ENCODE measurements around the gene PJVK.
"Not testable (repeated sequence)": the region's sequence is repeated elsewhere in the genome, so short reads cannot be mapped to it uniquely, and the experiment has no call there.

PJVK gene

DNA sequence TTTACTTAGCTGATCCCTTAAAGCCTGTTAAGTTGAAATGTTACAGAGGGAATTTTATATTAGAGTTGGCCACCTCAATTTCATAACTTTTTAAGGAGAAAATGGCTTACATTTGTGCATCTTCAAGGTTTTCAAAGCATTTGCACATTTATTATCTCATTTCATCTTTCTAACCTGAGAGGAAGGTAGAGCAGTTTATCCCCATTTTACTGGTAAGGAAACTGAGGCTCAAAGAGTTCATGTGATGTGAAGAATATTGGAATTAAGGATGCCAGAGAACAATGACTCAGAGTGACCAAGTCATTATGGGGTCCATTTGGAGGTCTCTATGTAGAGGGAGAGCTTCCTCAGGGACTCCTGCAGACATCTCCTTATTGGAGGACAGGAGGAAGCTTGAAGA is 35.2 kb upstream of the PJVK start:
- Histone ChIP-seq H3K9me3 (ENCODE audit: control insufficient read depth, insufficient read depth, low read depth, low read length) (no peaks in the 10 kb centered on the region), H3K9ac (ENCODE audit: low read length) (no peak overlapping the region), H3K36me3 (ENCODE audit: control insufficient read depth, insufficient read depth, low read length) (no peaks in the 10 kb centered on the region), H3K27ac (ENCODE audit: low read depth, low read length) (no peak overlapping the region), H3K4me1 (ENCODE audit: control insufficient read depth, insufficient read depth, low read length) (peaks cover 4% of the 10 kb centered on the region; the same call in 1 of the 2 replicates), H3K4me3 (ENCODE audit: low read depth, low read length) (no peak overlapping the region), H3K27me3 (ENCODE audit: control insufficient read depth, insufficient read depth, low read length) (no peaks in the 10 kb centered on the region)

DNA sequence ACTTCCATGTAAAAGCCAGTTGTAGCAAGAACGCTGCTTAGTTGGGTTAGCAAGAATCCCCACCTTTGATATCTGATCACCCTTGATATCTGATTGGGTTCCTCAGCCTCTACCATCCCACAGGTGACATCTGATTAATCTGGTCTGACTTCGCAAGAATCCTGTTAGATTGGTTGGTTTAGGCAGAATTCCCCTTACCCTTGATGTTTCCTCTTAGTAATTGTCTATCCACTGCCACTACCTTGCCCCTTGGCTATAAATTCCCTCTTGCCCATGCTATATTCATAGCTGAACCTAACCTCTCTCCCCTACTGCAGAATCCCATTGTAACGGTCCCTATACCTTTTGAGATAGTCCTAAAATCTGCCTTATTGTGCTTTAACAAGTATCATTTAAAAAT is 33.3 kb upstream of the PJVK start:
- H3K9ac ChIP-seq (ENCODE audit: low read length) = no peak overlapping the region
- H3K9me3 ChIP-seq (ENCODE audit: control insufficient read depth, insufficient read depth, low read depth, low read length) = no peaks in the 10 kb centered on the region
- H3K36me3 ChIP-seq (ENCODE audit: control insufficient read depth, insufficient read depth, low read length) = no peaks in the 10 kb centered on the region
- no peak overlapping the region for H3K4me3 ChIP-seq (ENCODE audit: low read depth, low read length)
- no peak overlapping the region for H3K27ac ChIP-seq (ENCODE audit: low read depth, low read length)
- H3K27me3 ChIP-seq (ENCODE audit: control insufficient read depth, insufficient read depth, low read length) = no peaks in the 10 kb centered on the region
- peaks cover 4% of the 10 kb centered on the region; the same call in 1 of the 2 replicates for H3K4me1 ChIP-seq (ENCODE audit: control insufficient read depth, insufficient read depth, low read length)

DNA sequence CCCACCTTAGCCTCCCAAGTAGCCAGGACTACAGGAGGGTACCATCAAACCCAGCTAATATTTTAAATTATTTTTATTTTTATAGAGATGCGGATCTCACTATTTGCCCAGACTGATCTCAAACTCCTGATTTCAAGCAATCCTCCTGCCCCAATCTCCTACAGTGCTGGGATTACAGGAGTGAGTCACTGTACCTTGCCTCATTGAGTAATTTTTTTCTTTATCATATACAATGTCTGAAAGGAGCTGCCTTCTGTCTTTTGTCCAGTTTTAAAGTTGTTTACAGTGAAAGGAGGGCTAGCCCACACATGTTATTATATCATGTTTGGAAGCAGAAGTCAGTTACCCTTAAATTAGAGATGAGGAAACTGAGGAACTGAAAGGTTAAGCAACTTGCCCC is 32.8 kb upstream of the PJVK start:
- no peak overlapping the region for H3K27ac ChIP-seq (ENCODE audit: low read depth, low read length)
- peaks cover 4% of the 10 kb centered on the region; the same call in 1 of the 2 replicates for H3K4me1 ChIP-seq (ENCODE audit: control insufficient read depth, insufficient read depth, low read length)
- no peak overlapping the region for H3K4me3 ChIP-seq (ENCODE audit: low read depth, low read length)
- H3K9me3 ChIP-seq (ENCODE audit: control insufficient read depth, insufficient read depth, low read depth, low read length) = no peaks in the 10 kb centered on the region
- no peaks in the 10 kb centered on the region for H3K27me3 ChIP-seq (ENCODE audit: control insufficient read depth, insufficient read depth, low read length)
- H3K9ac ChIP-seq (ENCODE audit: low read length) = no peak overlapping the region
- H3K36me3 ChIP-seq (ENCODE audit: control insufficient read depth, insufficient read depth, low read length) = no peaks in the 10 kb centered on the region

DNA sequence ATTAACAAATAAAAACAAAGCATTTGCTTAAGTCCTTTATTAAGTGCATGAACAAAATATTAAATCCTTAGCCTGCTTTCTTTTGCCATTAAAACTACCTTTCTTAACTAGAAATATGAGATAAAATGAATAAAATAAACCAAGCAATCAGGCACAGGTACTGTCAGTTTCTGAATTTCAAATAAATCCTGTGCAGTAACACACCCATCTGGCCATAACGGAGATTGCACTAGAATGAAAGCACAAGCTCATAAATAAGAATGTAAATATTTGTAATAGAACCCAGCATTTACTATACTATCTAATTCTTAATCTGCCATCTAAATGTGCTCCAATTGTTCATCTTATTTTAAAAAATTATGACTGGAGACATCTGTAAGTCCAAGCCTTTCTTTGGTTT is 32.1 kb upstream of the PJVK start:
- H3K4me3 ChIP-seq (ENCODE audit: low read depth, low read length) = no peak overlapping the region
- no peak overlapping the region for H3K9ac ChIP-seq (ENCODE audit: low read length)

DNA sequence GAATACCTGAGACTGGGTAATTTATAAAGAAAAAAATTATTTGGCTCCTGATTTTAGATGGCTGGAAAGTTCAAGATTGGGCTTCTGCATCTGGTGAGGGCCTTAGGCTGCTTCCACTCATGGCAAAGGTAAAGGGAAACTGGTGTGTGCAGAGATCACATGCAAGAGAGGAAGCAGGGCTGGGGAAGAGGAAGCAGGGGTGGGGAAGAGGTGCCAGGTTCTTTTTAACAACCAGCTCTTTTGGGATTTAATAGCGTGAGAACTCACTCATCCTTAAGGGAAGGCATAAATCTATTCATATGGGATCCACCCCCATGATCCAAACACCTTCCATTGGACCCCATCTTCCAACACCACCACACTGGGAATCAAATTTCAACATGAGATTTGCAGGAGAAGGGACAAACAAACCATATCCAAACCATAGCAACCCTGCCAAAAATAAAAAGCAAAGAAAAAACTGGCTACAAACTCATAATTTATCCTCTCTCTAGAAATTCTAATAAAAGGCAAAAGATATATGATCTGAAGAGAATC is 30.6 kb upstream of the PJVK start:
- no peaks in the 10 kb centered on the region for H3K27me3 ChIP-seq (ENCODE audit: control insufficient read depth, insufficient read depth, low read length)
- H3K4me1 ChIP-seq (ENCODE audit: control insufficient read depth, insufficient read depth, low read length) = no peaks in the 10 kb centered on the region
- H3K36me3 ChIP-seq (ENCODE audit: control insufficient read depth, insufficient read depth, low read length) = no peaks in the 10 kb centered on the region
- no peak overlapping the region for H3K9ac ChIP-seq (ENCODE audit: low read length)
- no peak overlapping the region for H3K27ac ChIP-seq (ENCODE audit: low read depth, low read length)
- no peak overlapping the region for H3K4me3 ChIP-seq (ENCODE audit: low read depth, low read length)
- H3K9me3 ChIP-seq (ENCODE audit: control insufficient read depth, insufficient read depth, low read depth, low read length) = no peaks in the 10 kb centered on the region

More for the DNA sequence above, 32.1 kb upstream of the PJVK start:
- no peaks in the 10 kb centered on the region for H3K36me3 ChIP-seq (ENCODE audit: control insufficient read depth, insufficient read depth, low read length)
- H3K27me3 ChIP-seq (ENCODE audit: control insufficient read depth, insufficient read depth, low read length) = no peaks in the 10 kb centered on the region
- H3K9me3 ChIP-seq (ENCODE audit: control insufficient read depth, insufficient read depth, low read depth, low read length) = no peaks in the 10 kb centered on the region
- peaks cover 4% of the 10 kb centered on the region; the same call in 1 of the 2 replicates for H3K4me1 ChIP-seq (ENCODE audit: control insufficient read depth, insufficient read depth, low read length)
- H3K27ac ChIP-seq (ENCODE audit: low read depth, low read length) = no peak overlapping the region

DNA sequence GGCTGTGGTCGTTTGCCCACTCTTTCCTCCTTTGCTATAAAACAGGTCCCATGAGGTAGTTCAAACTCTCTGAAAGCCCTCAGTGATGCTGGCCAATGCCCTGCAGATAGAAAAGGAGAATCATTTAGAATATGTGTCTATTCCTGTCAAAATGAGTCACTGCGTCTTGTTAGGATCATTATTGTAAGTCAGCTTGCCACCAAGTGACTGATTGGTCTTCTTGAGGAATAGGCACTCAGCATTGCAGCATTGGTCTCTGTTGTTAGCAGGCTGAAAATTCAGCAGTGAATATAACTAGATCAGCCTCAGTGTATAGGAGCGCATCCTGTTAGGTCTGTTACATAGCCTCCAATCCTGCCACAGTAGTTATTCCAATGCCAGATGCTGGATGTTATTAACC is 29.1 kb upstream of the PJVK start:
- no peak overlapping the region for H3K4me3 ChIP-seq (ENCODE audit: low read depth, low read length)
- H3K9ac ChIP-seq (ENCODE audit: low read length) = no peak overlapping the region
- no peaks in the 10 kb centered on the region for H3K9me3 ChIP-seq (ENCODE audit: control insufficient read depth, insufficient read depth, low read depth, low read length)
- no peaks in the 10 kb centered on the region for H3K27me3 ChIP-seq (ENCODE audit: control insufficient read depth, insufficient read depth, low read length)
- peaks cover 11% of the 10 kb centered on the region for H3K36me3 ChIP-seq (ENCODE audit: control insufficient read depth, insufficient read depth, low read length)
- no peak overlapping the region for H3K27ac ChIP-seq (ENCODE audit: low read depth, low read length)
- H3K4me1 ChIP-seq (ENCODE audit: control insufficient read depth, insufficient read depth, low read length) = no peaks in the 10 kb centered on the region

DNA sequence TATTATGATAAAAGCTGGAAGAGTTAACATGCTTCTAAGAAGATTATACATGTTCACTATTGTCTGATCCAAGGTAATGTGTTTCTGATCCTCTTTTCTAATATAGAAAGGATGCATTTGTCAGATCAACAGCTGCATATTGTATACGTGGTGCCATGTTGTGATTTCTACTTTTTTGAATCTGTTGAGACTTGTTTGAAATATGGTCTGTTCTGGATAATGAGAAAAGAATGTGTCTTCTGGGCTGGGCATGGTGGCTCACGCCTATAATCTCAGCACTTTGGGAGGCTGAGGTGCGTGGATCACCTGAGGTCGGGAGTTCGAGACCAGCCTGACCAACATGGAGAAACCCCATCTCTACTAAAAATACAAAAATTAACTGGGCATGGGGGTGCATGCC is 27.4 kb upstream of the PJVK start:
- not testable (repeated sequence) for H3K9me3 ChIP-seq (ENCODE audit: control insufficient read depth, insufficient read depth, low read depth, low read length); H3K4me1 ChIP-seq (ENCODE audit: control insufficient read depth, insufficient read depth, low read length); H3K9ac ChIP-seq (ENCODE audit: low read length); H3K27ac ChIP-seq (ENCODE audit: low read depth, low read length); H3K4me3 ChIP-seq (ENCODE audit: low read depth, low read length); H3K27me3 ChIP-seq (ENCODE audit: control insufficient read depth, insufficient read depth, low read length)
- H3K36me3 ChIP-seq (ENCODE audit: control insufficient read depth, insufficient read depth, low read length) = peaks cover 23% of the 10 kb centered on the region

DNA sequence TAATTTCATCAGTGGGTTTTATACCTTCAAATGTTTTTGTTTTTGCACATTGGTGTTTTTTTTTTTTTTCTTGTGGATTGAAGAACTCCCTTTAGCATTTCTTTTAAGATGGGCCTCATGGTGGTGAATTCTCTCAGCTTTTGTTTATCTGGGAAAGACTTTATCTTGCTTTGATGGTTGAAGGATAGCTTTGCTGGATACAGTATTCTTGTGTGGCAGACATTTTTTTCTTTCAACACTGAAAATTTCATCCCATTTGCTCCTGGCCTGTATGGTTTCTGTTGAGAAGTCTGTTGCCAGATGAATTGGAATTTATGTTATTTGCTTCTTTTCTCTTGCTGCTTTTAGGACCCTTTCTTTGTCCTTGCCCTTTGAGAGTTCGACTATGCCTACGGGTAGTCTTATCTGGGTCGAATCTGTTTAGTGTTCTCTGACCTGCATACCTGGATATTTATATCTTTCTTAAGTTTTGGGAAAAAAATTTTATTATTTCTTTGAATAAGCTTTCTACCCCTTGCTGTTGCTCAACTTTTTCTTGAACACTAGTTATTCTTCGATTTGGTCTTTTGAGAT is 25.8 kb upstream of the PJVK start:
- H3K4me1 ChIP-seq (ENCODE audit: control insufficient read depth, insufficient read depth, low read length) = no peaks in the 10 kb centered on the region
- no peak overlapping the region for H3K9ac ChIP-seq (ENCODE audit: low read length)
- H3K36me3 ChIP-seq (ENCODE audit: control insufficient read depth, insufficient read depth, low read length) = peaks cover 39% of the 10 kb centered on the region
- no peaks in the 10 kb centered on the region for H3K27me3 ChIP-seq (ENCODE audit: control insufficient read depth, insufficient read depth, low read length)
- H3K27ac ChIP-seq (ENCODE audit: low read depth, low read length) = no peak overlapping the region
- no peak overlapping the region for H3K4me3 ChIP-seq (ENCODE audit: low read depth, low read length)
- no peaks in the 10 kb centered on the region for H3K9me3 ChIP-seq (ENCODE audit: control insufficient read depth, insufficient read depth, low read depth, low read length)

DNA sequence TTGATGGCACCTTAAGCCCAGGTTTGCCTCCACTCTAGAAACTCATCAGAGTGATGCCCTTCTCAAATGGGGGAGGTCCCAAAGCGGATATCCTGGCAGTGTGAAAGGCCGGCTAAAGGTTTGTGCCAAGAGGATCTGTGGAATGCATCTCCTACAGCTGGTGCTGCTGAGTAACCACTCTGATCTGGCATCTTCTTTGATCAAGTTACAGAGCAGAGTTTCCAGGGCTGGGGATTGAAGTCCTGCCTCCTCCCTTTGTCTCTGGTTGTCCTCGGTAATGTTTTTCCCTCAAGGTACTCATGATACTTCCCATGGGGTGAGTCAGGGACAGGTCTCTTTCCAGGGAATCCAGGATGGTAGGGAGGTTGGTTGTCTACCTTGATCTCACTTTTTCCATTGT is 24.8 kb upstream of the PJVK start:
- Histone ChIP-seq H3K4me3 (ENCODE audit: low read depth, low read length) (no peak overlapping the region), H3K27ac (ENCODE audit: low read depth, low read length) (no peak overlapping the region), H3K36me3 (ENCODE audit: control insufficient read depth, insufficient read depth, low read length) (peaks cover 49% of the 10 kb centered on the region), H3K27me3 (ENCODE audit: control insufficient read depth, insufficient read depth, low read length) (no peaks in the 10 kb centered on the region), H3K4me1 (ENCODE audit: control insufficient read depth, insufficient read depth, low read length) (no peaks in the 10 kb centered on the region), H3K9me3 (ENCODE audit: control insufficient read depth, insufficient read depth, low read depth, low read length) (no peaks in the 10 kb centered on the region), H3K9ac (ENCODE audit: low read length) (no peak overlapping the region)

DNA sequence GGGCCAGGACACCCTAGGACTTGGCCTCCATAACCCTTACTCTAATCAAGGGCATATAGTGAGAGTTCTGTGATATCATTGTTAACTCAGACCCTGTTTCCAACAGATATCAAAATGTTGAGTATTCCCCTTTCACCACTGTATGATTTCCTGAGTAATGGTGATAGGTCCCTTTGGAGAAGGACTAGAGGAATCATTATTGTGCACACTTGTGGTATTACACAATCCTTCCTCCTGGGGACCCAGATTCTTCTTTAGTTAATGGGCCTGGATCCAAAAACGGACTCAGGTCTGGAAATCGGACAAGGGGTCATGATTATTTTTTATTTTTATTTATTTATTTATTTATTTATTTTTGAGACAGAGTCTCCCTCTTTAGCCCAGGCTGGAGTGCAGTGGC is 23.7 kb upstream of the PJVK start:
- Histone ChIP-seq H3K4me3 (ENCODE audit: low read depth, low read length) (no peak overlapping the region), H3K9ac (ENCODE audit: low read length) (no peak overlapping the region), H3K27me3 (ENCODE audit: control insufficient read depth, insufficient read depth, low read length) (no peaks in the 10 kb centered on the region), H3K9me3 (ENCODE audit: control insufficient read depth, insufficient read depth, low read depth, low read length) (no peaks in the 10 kb centered on the region), H3K27ac (ENCODE audit: low read depth, low read length) (no peak overlapping the region), H3K4me1 (ENCODE audit: control insufficient read depth, insufficient read depth, low read length) (no peaks in the 10 kb centered on the region), H3K36me3 (ENCODE audit: control insufficient read depth, insufficient read depth, low read length) (peaks cover 60% of the 10 kb centered on the region)

DNA sequence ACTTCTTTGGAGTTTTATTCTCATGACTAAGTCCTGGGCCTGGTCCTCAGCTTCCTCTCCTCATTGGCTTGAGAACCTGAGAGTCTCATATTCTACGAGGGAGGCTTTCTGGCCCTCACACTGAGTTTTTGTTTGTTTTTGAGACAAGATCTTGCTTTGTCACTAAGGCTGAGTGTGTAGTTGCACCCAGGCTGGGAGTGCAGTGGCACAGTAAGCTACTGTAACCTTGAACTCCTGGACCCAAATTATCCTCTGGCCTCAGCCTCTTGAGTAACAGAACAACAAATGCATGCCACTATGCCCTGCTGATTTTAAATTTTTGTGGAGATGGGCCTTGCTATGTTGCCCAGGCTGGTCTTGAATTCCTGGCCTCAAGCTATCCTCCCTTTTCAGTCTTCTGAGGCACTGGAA is 22.8 kb upstream of the PJVK start:
- H3K4me3 ChIP-seq (ENCODE audit: low read depth, low read length) = no peak overlapping the region
- H3K9me3 ChIP-seq (ENCODE audit: control insufficient read depth, insufficient read depth, low read depth, low read length) = no peaks in the 10 kb centered on the region
- no peaks in the 10 kb centered on the region for H3K27me3 ChIP-seq (ENCODE audit: control insufficient read depth, insufficient read depth, low read length)
- H3K9ac ChIP-seq (ENCODE audit: low read length) = no peak overlapping the region
- no peaks in the 10 kb centered on the region for H3K4me1 ChIP-seq (ENCODE audit: control insufficient read depth, insufficient read depth, low read length)
- H3K27ac ChIP-seq (ENCODE audit: low read depth, low read length) = no peak overlapping the region
- peaks cover 69% of the 10 kb centered on the region for H3K36me3 ChIP-seq (ENCODE audit: control insufficient read depth, insufficient read depth, low read length)
